GM10266 (cell line): ENCODE data around the gene STXBP4.

ENCODE experiments used
- DNase-seq: peaks from one replicate; pipeline ENCODE4 v3.0.0; 2012; ENCODE audit errors: extremely low spot score
- CTCF ChIP-seq: IDR thresholded peaks from 2 replicates; pipeline ENCODE4 v1.5.1; 2012; ENCODE audit warnings: mild to moderate bottlenecking, low read depth; ENCODE audit not compliant: control insufficient read depth, insufficient read depth; ENCODE audit errors: missing control alignments

STXBP4 gene

GRCh38 chr17:55162556-55162946 lies 194.0 kb downstream of the STXBP4 start:
- no peak for DNase-seq
- no peak for TF ChIP-seq CTCF

- no peak for TF ChIP-seq CTCF
- no peak for DNase-seq
Observed at GRCh38 chr17:55163408-55163807, 194.8 kb downstream of the STXBP4 start.

- TF ChIP-seq CTCF, result no peak
- DNase-seq, result no peak
Observed at GRCh38 chr17:55166506-55166905, 197.9 kb downstream of the STXBP4 start.

GRCh38 chr17:55167024-55167725 lies 198.6 kb downstream of the STXBP4 start:
- no peak for DNase-seq
- TF ChIP-seq CTCF, result no peak

GRCh38 chr17:55168958-55169687 lies 200.6 kb downstream of the STXBP4 start:
- no peak for TF ChIP-seq CTCF
- DNase-seq, result peak; percentile 26

- no peak for TF ChIP-seq CTCF
- DNase-seq, result no peak
Observed at GRCh38 chr17:55171634-55172328, 203.2 kb downstream of the STXBP4 start.
